ENCODE measurements around the gene PRDM4.

GRCh38 chr12:107794451-107794850 lies 33.5 kb upstream of the PRDM4 start:
- TF ChIP-seq CTCF (IDR thresholded peaks at IDR 0.05; ENCODE audit: insufficient read depth, low read length), result no peak
- no peak for TF ChIP-seq POLR2AphosphoS5 (IDR thresholded peaks at IDR 0.05; ENCODE audit: low read depth)

Measured in HL-60 (cell line).